ENCODE results near the gene ADCY4.

Gene ADCY4

GRCh38 chr14:24286996-24287395 lies 47.9 kb downstream of the ADCY4 start:
- H4K91ac ChIP-seq (ENCODE audit: low read depth, low read length, poor library complexity), result no peak overlapping the region
- no peak overlapping the region for H3K9ac ChIP-seq (ENCODE audit: low read depth, low read length, poor library complexity)
- no peak for DNase-seq (ENCODE audit: low spot score)
- H2AK5ac ChIP-seq (ENCODE audit: low read depth, low read length), result no peak overlapping the region
- H2BK15ac ChIP-seq (ENCODE audit: low read length), result no peak overlapping the region
- H3K27me3 ChIP-seq (ENCODE audit: control insufficient read depth in 3 of 3, insufficient read depth in 3 of 3, low read depth in 1 of 3, low read length in 3 of 3), result no peaks in the 10 kb centered on the region
- no peak overlapping the region for H3K18ac ChIP-seq (ENCODE audit: low read length)
- no peaks in the 10 kb centered on the region for H3K9me3 ChIP-seq (replicated peaks in 1 of 2; ENCODE audit: control insufficient read depth in 2 of 2, insufficient read depth in 1 of 2, low read depth in 1 of 2, low read length in 2 of 2)
- no peak overlapping the region for H3K4ac ChIP-seq (ENCODE audit: low read length)
- WGBS, 2 donors (ENCODE audit: extremely low coverage in 2 of 2, insufficient read length in 2 of 2, insufficient replicate concordance in 1 of 2), result no CpG with 5 or more reads among the region's 5 CpGs
- H3K4me3 ChIP-seq (ENCODE audit: low read length in 2 of 2), result no peak overlapping the region
- H3K4me2 ChIP-seq (ENCODE audit: insufficient read depth, low read length, poor library complexity, severe bottlenecking), result no peak overlapping the region
- no peak overlapping the region for H2BK120ac ChIP-seq (ENCODE audit: low read depth, low read length)
- no peak overlapping the region for H2BK5ac ChIP-seq (ENCODE audit: low read length)
- H3K27ac ChIP-seq (replicated peaks; ENCODE audit: low read length), result no peak overlapping the region
- H2BK12ac ChIP-seq (ENCODE audit: low read length), result no peak overlapping the region
- peaks cover 11 to 24% of the 10 kb centered on the region in 2 donors for H3K36me3 ChIP-seq (replicated peaks in 1 of 2; ENCODE audit: control insufficient read depth in 2 of 2, insufficient read depth in 2 of 2, low read length in 2 of 2)
- no peak overlapping the region for H3K23ac ChIP-seq (ENCODE audit: low read depth, low read length, poor library complexity)
- no peak overlapping the region for H2AFZ ChIP-seq (ENCODE audit: low read length)
- no peak overlapping the region for H4K8ac ChIP-seq (ENCODE audit: low read depth, low read length)
- H3K4me1 ChIP-seq (ENCODE audit: control insufficient read depth in 2 of 2, insufficient read depth in 1 of 2, low read depth in 1 of 2, low read length in 2 of 2), result peaks cover 0 to 3% of the 10 kb centered on the region in 2 donors
- H3K79me1 ChIP-seq (ENCODE audit: low read depth, low read length), result no peaks in the 10 kb centered on the region
- no peak overlapping the region for H3K14ac ChIP-seq (ENCODE audit: low read length)

- H3K9me3 ChIP-seq (replicated peaks in 1 of 2; ENCODE audit: control insufficient read depth in 2 of 2, insufficient read depth in 1 of 2, low read depth in 1 of 2, low read length in 2 of 2), result no peaks in the 10 kb centered on the region
- no peak overlapping the region for H2BK12ac ChIP-seq (ENCODE audit: low read length)
- no peak overlapping the region for H3K23ac ChIP-seq (ENCODE audit: low read depth, low read length, poor library complexity)
- no peak overlapping the region for H3K4ac ChIP-seq (ENCODE audit: low read length)
- no peak overlapping the region for H2BK15ac ChIP-seq (ENCODE audit: low read length)
- H2BK120ac ChIP-seq (ENCODE audit: low read depth, low read length), result no peak overlapping the region
- H3K4me3 ChIP-seq (ENCODE audit: low read length in 2 of 2), result no peak overlapping the region
- H3K4me1 ChIP-seq (ENCODE audit: control insufficient read depth in 2 of 2, insufficient read depth in 1 of 2, low read depth in 1 of 2, low read length in 2 of 2), result peaks cover 0 to 3% of the 10 kb centered on the region in 2 donors
- DNase-seq (ENCODE audit: low spot score), result no peak
- no CpG with 5 or more reads among the region's 4 CpGs for WGBS, 2 donors (ENCODE audit: extremely low coverage in 2 of 2, insufficient read length in 2 of 2, insufficient replicate concordance in 1 of 2)
- no peak overlapping the region for H2AK5ac ChIP-seq (ENCODE audit: low read depth, low read length)
- no peak overlapping the region for H2BK5ac ChIP-seq (ENCODE audit: low read length)
- H3K9ac ChIP-seq (ENCODE audit: low read depth, low read length, poor library complexity), result no peak overlapping the region
- no peaks in the 10 kb centered on the region for H3K79me1 ChIP-seq (ENCODE audit: low read depth, low read length)
- peaks cover 4 to 8% of the 10 kb centered on the region in 2 donors for H3K36me3 ChIP-seq (replicated peaks in 1 of 2; ENCODE audit: control insufficient read depth in 2 of 2, insufficient read depth in 2 of 2, low read length in 2 of 2)
- H3K4me2 ChIP-seq (ENCODE audit: insufficient read depth, low read length, poor library complexity, severe bottlenecking), result no peak overlapping the region
- H3K27me3 ChIP-seq (ENCODE audit: control insufficient read depth in 3 of 3, insufficient read depth in 3 of 3, low read depth in 1 of 3, low read length in 3 of 3), result no peaks in the 10 kb centered on the region
- no peak overlapping the region for H4K8ac ChIP-seq (ENCODE audit: low read depth, low read length)
- H3K27ac ChIP-seq (replicated peaks; ENCODE audit: low read length), result no peak overlapping the region
- no peak overlapping the region for H4K91ac ChIP-seq (ENCODE audit: low read depth, low read length, poor library complexity)
- no peak overlapping the region for H3K14ac ChIP-seq (ENCODE audit: low read length)
- H2AFZ ChIP-seq (ENCODE audit: low read length), result no peak overlapping the region
- H3K18ac ChIP-seq (ENCODE audit: low read length), result no peak overlapping the region
These were observed 49.5 kb downstream of the ADCY4 start for GRCh38 chr14:24285351-24285750.

- H4K8ac ChIP-seq (ENCODE audit: low read depth, low read length), result no peak overlapping the region
- DNase-seq (ENCODE audit: low spot score), result no peak
- no peak overlapping the region for H3K4me3 ChIP-seq (ENCODE audit: low read length in 2 of 2)
- H2AK5ac ChIP-seq (ENCODE audit: low read depth, low read length), result no peak overlapping the region
- H3K4me1 ChIP-seq (ENCODE audit: control insufficient read depth in 2 of 2, insufficient read depth in 1 of 2, low read depth in 1 of 2, low read length in 2 of 2), result peaks cover 0 to 3% of the 10 kb centered on the region in 2 donors
- no CpG with 5 or more reads among the region's 11 CpGs for WGBS, 2 donors (ENCODE audit: extremely low coverage in 2 of 2, insufficient read length in 2 of 2, insufficient replicate concordance in 1 of 2)
- no peak overlapping the region for H3K4me2 ChIP-seq (ENCODE audit: insufficient read depth, low read length, poor library complexity, severe bottlenecking)
- no peak overlapping the region for H2AFZ ChIP-seq (ENCODE audit: low read length)
- no peak overlapping the region for H3K9ac ChIP-seq (ENCODE audit: low read depth, low read length, poor library complexity)
- no peaks in the 10 kb centered on the region for H3K79me1 ChIP-seq (ENCODE audit: low read depth, low read length)
- H3K23ac ChIP-seq (ENCODE audit: low read depth, low read length, poor library complexity), result no peak overlapping the region
- no peak overlapping the region for H2BK120ac ChIP-seq (ENCODE audit: low read depth, low read length)
- no peak overlapping the region for H4K91ac ChIP-seq (ENCODE audit: low read depth, low read length, poor library complexity)
- H3K36me3 ChIP-seq (replicated peaks in 1 of 2; ENCODE audit: control insufficient read depth in 2 of 2, insufficient read depth in 2 of 2, low read length in 2 of 2), result peaks cover 0 to 1% of the 10 kb centered on the region in 2 donors
- H3K27ac ChIP-seq (replicated peaks; ENCODE audit: low read length), result no peak overlapping the region
- H2BK5ac ChIP-seq (ENCODE audit: low read length), result no peak overlapping the region
- H3K9me3 ChIP-seq (replicated peaks in 1 of 2; ENCODE audit: control insufficient read depth in 2 of 2, insufficient read depth in 1 of 2, low read depth in 1 of 2, low read length in 2 of 2), result no peaks in the 10 kb centered on the region
- no peak overlapping the region for H2BK15ac ChIP-seq (ENCODE audit: low read length)
- no peak overlapping the region for H3K14ac ChIP-seq (ENCODE audit: low read length)
- no peaks in the 10 kb centered on the region for H3K27me3 ChIP-seq (ENCODE audit: control insufficient read depth in 3 of 3, insufficient read depth in 3 of 3, low read depth in 1 of 3, low read length in 3 of 3)
- H3K18ac ChIP-seq (ENCODE audit: low read length), result no peak overlapping the region
- H3K4ac ChIP-seq (ENCODE audit: low read length), result no peak overlapping the region
- no peak overlapping the region for H2BK12ac ChIP-seq (ENCODE audit: low read length)
These were observed 50.3 kb downstream of the ADCY4 start for GRCh38 chr14:24284501-24285035.

DNA sequence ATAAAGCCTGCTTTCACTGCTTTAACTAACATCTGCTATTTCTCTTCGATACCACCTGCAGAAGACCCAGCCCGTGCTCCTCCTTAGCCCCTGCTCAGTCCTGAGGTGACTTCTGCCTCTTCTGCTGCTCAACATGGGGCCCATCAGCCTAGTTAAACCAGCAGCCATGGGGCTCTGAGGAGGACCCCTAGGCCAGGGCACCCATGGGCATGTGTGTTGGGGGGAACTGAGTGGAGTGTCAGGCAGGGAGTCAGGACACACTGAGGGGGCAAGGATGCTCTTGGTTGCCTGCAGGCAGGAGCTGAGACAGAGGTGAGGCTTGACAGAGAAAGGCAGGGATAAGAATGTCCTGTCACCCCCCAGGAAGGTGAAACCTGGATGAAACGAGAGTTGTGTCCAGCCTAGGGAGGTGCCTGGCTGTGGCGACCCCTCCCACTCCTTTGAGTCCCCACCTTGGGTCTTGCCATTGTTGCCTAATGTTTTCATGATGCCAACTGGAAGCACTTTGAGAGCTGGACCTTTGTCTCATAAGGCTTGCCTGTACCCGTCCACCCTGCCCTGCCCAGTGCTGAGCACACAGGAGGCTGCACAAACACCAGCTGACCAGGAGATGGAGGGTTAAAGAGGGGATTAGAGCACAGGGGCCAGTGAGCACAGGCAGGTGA lies 50.9 kb downstream of the ADCY4 start:
- DNase-seq (ENCODE audit: low spot score), result no peak
- Histone ChIP-seq H2BK12ac (ENCODE audit: low read length) (peak overlapping the region; percentile 50), H2BK15ac (ENCODE audit: low read length) (no peak overlapping the region), H3K27me3 (ENCODE audit: control insufficient read depth in 3 of 3, insufficient read depth in 3 of 3, low read depth in 1 of 3, low read length in 3 of 3) (no peaks in the 10 kb centered on the region), H3K36me3 (replicated peaks in 1 of 2; ENCODE audit: control insufficient read depth in 2 of 2, insufficient read depth in 2 of 2, low read length in 2 of 2) (no peaks in the 10 kb centered on the region), H2BK120ac (ENCODE audit: low read depth, low read length) (no peak overlapping the region), H3K4ac (ENCODE audit: low read length) (no peak overlapping the region), H3K9me3 (replicated peaks in 1 of 2; ENCODE audit: control insufficient read depth in 2 of 2, insufficient read depth in 1 of 2, low read depth in 1 of 2, low read length in 2 of 2) (no peaks in the 10 kb centered on the region), H3K4me2 (ENCODE audit: insufficient read depth, low read length, poor library complexity, severe bottlenecking) (no peak overlapping the region), H2BK5ac (ENCODE audit: low read length) (no peak overlapping the region), H3K14ac (ENCODE audit: low read length) (no peak overlapping the region), H3K79me1 (ENCODE audit: low read depth, low read length) (no peaks in the 10 kb centered on the region), H2AK5ac (ENCODE audit: low read depth, low read length) (no peak overlapping the region), H2AFZ (ENCODE audit: low read length) (no peak overlapping the region), H3K9ac (ENCODE audit: low read depth, low read length, poor library complexity) (peak overlapping the region; percentile 32), H4K8ac (ENCODE audit: low read depth, low read length) (no peak overlapping the region), H3K23ac (ENCODE audit: low read depth, low read length, poor library complexity) (no peak overlapping the region), H3K4me1 (ENCODE audit: control insufficient read depth in 2 of 2, insufficient read depth in 1 of 2, low read depth in 1 of 2, low read length in 2 of 2) (peaks cover 0 to 3% of the 10 kb centered on the region in 2 donors), H3K4me3 (ENCODE audit: low read length in 2 of 2) (no peak overlapping the region), H4K91ac (ENCODE audit: low read depth, low read length, poor library complexity) (no peak overlapping the region), H3K18ac (ENCODE audit: low read length) (no peak overlapping the region), H3K27ac (replicated peaks; ENCODE audit: low read length) (no peak overlapping the region)
- no CpG with 5 or more reads among the region's 5 CpGs for WGBS, 2 donors (ENCODE audit: extremely low coverage in 2 of 2, insufficient read length in 2 of 2, insufficient replicate concordance in 1 of 2)
